H9 (cell line): ENCODE results near the gene SLX1A. TPM values are rescaled to one million over a fixed set of nuclear protein-coding genes. Genes with fewer than 3 reads are reported as not detected.

Experiments used
- DNase-seq: peaks from one replicate; pipeline ENCODE4 v3.0.0-alpha.2; 2017
- H2AFZ ChIP-seq: one replicate; pipeline ENCODE4 v1.6.1; 2013; ENCODE audit warnings: mild to moderate bottlenecking, low read length, control low read depth, moderate library complexity
- H2AK5ac ChIP-seq: 2 replicates; pipeline ENCODE4 v1.6.1; 2013; ENCODE audit warnings: low read length, control low read depth, mixed read lengths; ENCODE audit not compliant: insufficient read length
- H2BK120ac ChIP-seq: one replicate; pipeline ENCODE4 v1.6.1; 2013; ENCODE audit warnings: low read depth, mild to moderate bottlenecking, low read length, control low read depth, inconsistent platforms; ENCODE audit not compliant: poor library complexity, severe bottlenecking
- H2BK12ac ChIP-seq: 2 replicates; pipeline ENCODE4 v1.6.1; 2013; ENCODE audit warnings: low read length, control low read depth, mixed read lengths, low read depth; ENCODE audit not compliant: insufficient read length
- H2BK15ac ChIP-seq: 2 replicates; pipeline ENCODE4 v1.6.1; 2013; ENCODE audit warnings: low read depth, low read length, control low read depth
- H2BK20ac ChIP-seq: one replicate; pipeline ENCODE4 v1.6.1; 2013; ENCODE audit warnings: low read depth, mild to moderate bottlenecking, low read length, control low read depth, inconsistent platforms; ENCODE audit not compliant: poor library complexity, severe bottlenecking
- H2BK5ac ChIP-seq: 2 replicates; pipeline ENCODE4 v1.6.1; 2013; ENCODE audit warnings: low read length, control low read depth, mixed read lengths; ENCODE audit not compliant: insufficient read length
- H3K14ac ChIP-seq: 2 replicates; pipeline ENCODE4 v1.6.1; 2013; ENCODE audit warnings: low read length, control low read depth; ENCODE audit not compliant: insufficient read depth
- H3K18ac ChIP-seq: 2 replicates; pipeline ENCODE4 v1.6.1; 2013; ENCODE audit warnings: low read depth, mild to moderate bottlenecking, mixed read lengths, low read length, control low read depth; ENCODE audit not compliant: insufficient read length
- H3K23ac ChIP-seq: 2 replicates; pipeline ENCODE4 v1.6.1; 2013; ENCODE audit warnings: low read length, control low read depth, mixed read lengths, low read depth; ENCODE audit not compliant: insufficient read length
- H3K23me2 ChIP-seq: 2 replicates; pipeline ENCODE4 v1.6.1; 2013; ENCODE audit warnings: low read depth, mild to moderate bottlenecking, mixed read lengths, low read length, control low read depth; ENCODE audit not compliant: insufficient read length, poor library complexity, severe bottlenecking
- H3K27ac ChIP-seq: 2 replicates; pipeline ENCODE4 v1.5.1; 2013; ENCODE audit warnings: low read length, control low read depth, mixed read lengths, low read depth; ENCODE audit not compliant: insufficient read length
- H3K27me3 ChIP-seq: 2 replicates; pipeline ENCODE4 v1.6.1; 2013; ENCODE audit warnings: low read length, control low read depth, inconsistent platforms; ENCODE audit not compliant: insufficient read depth
- H3K4ac ChIP-seq: 2 replicates; pipeline ENCODE4 v1.6.1; 2013; ENCODE audit warnings: low read depth, mild to moderate bottlenecking, control low read depth, inconsistent platforms, low read length, moderate library complexity
- H3K4me1 ChIP-seq: 2 replicates; pipeline ENCODE4 v1.6.1; 2013; ENCODE audit warnings: low read length, control low read depth, inconsistent platforms; ENCODE audit not compliant: insufficient read depth
- H3K4me2 ChIP-seq: 2 replicates; pipeline ENCODE4 v1.6.1; 2013; ENCODE audit warnings: low read length, control low read depth, mixed read lengths; ENCODE audit not compliant: insufficient read length, insufficient read depth
- H3K56ac ChIP-seq: 2 replicates; pipeline ENCODE4 v1.6.1; 2013; ENCODE audit warnings: low read depth, mild to moderate bottlenecking, mixed read lengths, low read length, control low read depth; ENCODE audit not compliant: insufficient read length
- H3K79me1 ChIP-seq: 2 replicates; pipeline ENCODE4 v1.6.1; 2013; ENCODE audit warnings: low read depth, mild to moderate bottlenecking, moderate library complexity, low read length, control low read depth, inconsistent platforms; ENCODE audit not compliant: insufficient read depth, poor library complexity, severe bottlenecking
- H3K79me2 ChIP-seq: 2 replicates; pipeline ENCODE4 v1.6.1; 2013; ENCODE audit warnings: low read length, control low read depth, inconsistent platforms; ENCODE audit not compliant: insufficient read depth
- H3K9ac ChIP-seq: 2 replicates; pipeline ENCODE4 v1.6.1; 2013; ENCODE audit warnings: low read length, control low read depth, mixed read lengths; ENCODE audit not compliant: insufficient read length; ENCODE audit errors: extremely low read depth
- H3K9me3 ChIP-seq: one replicate; pipeline ENCODE4 v1.6.1; 2013; ENCODE audit warnings: low read depth, low read length, inconsistent platforms; ENCODE audit not compliant: control insufficient read depth
- H3T11ph ChIP-seq: one replicate; pipeline ENCODE4 v1.6.1; 2013; ENCODE audit warnings: mild to moderate bottlenecking, low read length, control low read depth, inconsistent platforms
- H4K20me1 ChIP-seq: one replicate; pipeline ENCODE4 v1.6.1; 2013; ENCODE audit not compliant: control insufficient read depth, insufficient read length, insufficient read depth
- H4K5ac ChIP-seq: 2 replicates; pipeline ENCODE4 v1.6.1; 2013; ENCODE audit warnings: low read depth, mild to moderate bottlenecking, mixed read lengths, low read length, control low read depth; ENCODE audit not compliant: insufficient read length
- H4K8ac ChIP-seq: replicated peaks from 2 replicates; pipeline ENCODE4 v1.6.1; 2013; ENCODE audit warnings: low read length, control low read depth, mixed read lengths, low read depth; ENCODE audit not compliant: insufficient read length
- H4K91ac ChIP-seq: 2 replicates; pipeline ENCODE4 v1.6.1; 2013; ENCODE audit warnings: low read depth, mild to moderate bottlenecking, moderate library complexity, mixed read lengths, low read length, control low read depth; ENCODE audit not compliant: insufficient read length
- H3K27ac Mint-ChIP-seq, 3 experiments: 2 replicates in 2 of 3; 3 replicates in 1 of 3; pipeline ENCODE4 v1.8.0; 2020 to 2021; ENCODE audit warnings: mixed read lengths in 3 of 3, mild to moderate bottlenecking in 1 of 3, moderate library complexity in 1 of 3
- H3K27me3 Mint-ChIP-seq: 2 replicates; pipeline ENCODE4 v1.8.0; 2021; ENCODE audit warnings: low read depth, mild to moderate bottlenecking, moderate library complexity, mixed read lengths
- H3K36me3 Mint-ChIP-seq, 3 experiments: 2 replicates in 2 of 3; 3 replicates in 1 of 3; pipeline ENCODE4 v1.8.0; 2020 to 2021; ENCODE audit warnings: low read depth in 3 of 3, mixed read lengths in 3 of 3; ENCODE audit not compliant: insufficient read depth in 1 of 3
- H3K4me1 Mint-ChIP-seq, 2 experiments: 2 replicates each; pipeline ENCODE4 v1.8.0; 2020; ENCODE audit warnings: mixed read lengths in 2 of 2
- H3K4me3 Mint-ChIP-seq, 2 experiments: 2 replicates in 1 of 2; 3 replicates in 1 of 2; pipeline ENCODE4 v1.8.0; 2020 to 2021; ENCODE audit warnings: mild to moderate bottlenecking in 2 of 2, mixed read lengths in 2 of 2, moderate library complexity in 1 of 2
- H3K9me3 Mint-ChIP-seq, 2 experiments: 2 replicates in 1 of 2; 3 replicates in 1 of 2; pipeline ENCODE4 v1.8.0; 2020; ENCODE audit warnings: mild to moderate bottlenecking in 2 of 2, mixed read lengths in 2 of 2, moderate library complexity in 1 of 2
- WGBS: extraction: QIAGEN DNeasy Blood & Tissue Kit; methylation state at CpG from one replicate; pipeline ENCODE4 v1.1.7; 2013; ENCODE audit warnings: missing lambda C conversion rate, low lambda C conversion rate, mixed read lengths; ENCODE audit not compliant: insufficient read length; ENCODE audit errors: extremely low coverage; 5-methylcytosine and 5-hydroxymethylcytosine counted together
- total RNA-seq: library from RNA; stranded (reverse); gene quantifications from 2 replicates; pipeline ENCODE4 v1.2.1, GENCODE V29; 2021
- TF ChIP-seq, protein P1 (sequence below): fragments of 200-600 bp; sonication (generic); conservative IDR thresholded peaks from 3 replicates; pipeline ENCODE4 v1.8.0; 2021; ENCODE audit warnings: antibody characterized with exemption, mild to moderate bottlenecking

Gene SLX1A
- total RNA-seq, 1 experiment from 2014 or later, result 30.3 TPM

DNA sequence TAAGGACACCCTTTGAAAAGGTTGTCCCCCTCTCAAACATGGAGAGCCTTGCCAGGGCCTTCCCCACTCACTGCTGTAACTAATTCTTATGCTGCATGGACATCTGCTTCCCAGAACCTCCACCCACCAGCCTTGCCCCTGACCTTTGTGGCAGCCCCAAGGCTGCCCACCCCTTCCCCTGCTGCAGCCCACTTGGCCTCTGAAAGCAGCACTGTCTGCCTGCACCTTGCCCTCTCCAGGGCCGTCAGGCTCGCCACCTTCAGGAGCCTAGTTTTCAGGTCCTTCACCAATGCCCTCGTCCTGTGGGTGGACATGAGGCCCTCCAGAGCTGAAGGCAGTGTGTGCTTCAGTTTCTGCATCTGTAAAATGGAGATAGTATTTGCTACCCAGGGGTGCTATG lies 12.9 kb upstream of the SLX1A start:
- no peak overlapping the region for H3K4me3 Mint-ChIP-seq
- H3K23ac ChIP-seq, result no peak overlapping the region
- peaks cover 4% of the 10 kb centered on the region; the same call in 1 of the 2 replicates for H3K27me3 ChIP-seq
- peaks cover 4% of the 10 kb centered on the region for H3K23me2 ChIP-seq
- no peak overlapping the region for H3K9ac ChIP-seq
- H2BK120ac ChIP-seq, result no peak overlapping the region
- H3K4me2 ChIP-seq, result no peak overlapping the region
- peaks cover 0 to 1% (median 0%) of the 10 kb centered on the region in 3 experiments; a peak in 1 of 7 replicates for H3K36me3 Mint-ChIP-seq
- H2BK5ac ChIP-seq, result no peak overlapping the region
- peaks cover 45% of the 10 kb centered on the region for H3K27me3 Mint-ChIP-seq
- H3K14ac ChIP-seq, result no peak overlapping the region
- H3K79me2 ChIP-seq, result no peaks in the 10 kb centered on the region
- no peak overlapping the region for H4K8ac ChIP-seq
- H3K27ac ChIP-seq, result no peak overlapping the region
- no peak overlapping the region for H4K5ac ChIP-seq
- no peak overlapping the region for H3K18ac ChIP-seq
- H2AK5ac ChIP-seq, result no peak overlapping the region
- H3K27ac Mint-ChIP-seq, result 0 out of 7 replicates have a peak overlapping the region, but pooled peaks of 1 of the 3 experiments have one; percentile 55
- no peaks in the 10 kb centered on the region for H3K9me3 Mint-ChIP-seq
- H3K4me1 Mint-ChIP-seq, result peaks cover 0 to 13% of the 10 kb centered on the region in 2 experiments; a peak in 2 of 4 replicates
- H3K4me1 ChIP-seq, result no peaks in the 10 kb centered on the region
- no peaks in the 10 kb centered on the region for H4K20me1 ChIP-seq
- H2BK20ac ChIP-seq, result no peak overlapping the region
- TF ChIP-seq, protein P1, sequence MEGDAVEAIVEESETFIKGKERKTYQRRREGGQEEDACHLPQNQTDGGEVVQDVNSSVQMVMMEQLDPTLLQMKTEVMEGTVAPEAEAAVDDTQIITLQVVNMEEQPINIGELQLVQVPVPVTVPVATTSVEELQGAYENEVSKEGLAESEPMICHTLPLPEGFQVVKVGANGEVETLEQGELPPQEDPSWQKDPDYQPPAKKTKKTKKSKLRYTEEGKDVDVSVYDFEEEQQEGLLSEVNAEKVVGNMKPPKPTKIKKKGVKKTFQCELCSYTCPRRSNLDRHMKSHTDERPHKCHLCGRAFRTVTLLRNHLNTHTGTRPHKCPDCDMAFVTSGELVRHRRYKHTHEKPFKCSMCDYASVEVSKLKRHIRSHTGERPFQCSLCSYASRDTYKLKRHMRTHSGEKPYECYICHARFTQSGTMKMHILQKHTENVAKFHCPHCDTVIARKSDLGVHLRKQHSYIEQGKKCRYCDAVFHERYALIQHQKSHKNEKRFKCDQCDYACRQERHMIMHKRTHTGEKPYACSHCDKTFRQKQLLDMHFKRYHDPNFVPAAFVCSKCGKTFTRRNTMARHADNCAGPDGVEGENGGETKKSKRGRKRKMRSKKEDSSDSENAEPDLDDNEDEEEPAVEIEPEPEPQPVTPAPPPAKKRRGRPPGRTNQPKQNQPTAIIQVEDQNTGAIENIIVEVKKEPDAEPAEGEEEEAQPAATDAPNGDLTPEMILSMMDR, result no peak
- no peak overlapping the region for H4K91ac ChIP-seq
- no peak overlapping the region for H2BK15ac ChIP-seq
- H2AFZ ChIP-seq, result no peak overlapping the region
- no peak for DNase-seq
- no peak overlapping the region for H3T11ph ChIP-seq
- no peaks in the 10 kb centered on the region for H3K79me1 ChIP-seq
- H2BK12ac ChIP-seq, result no peak overlapping the region
- H3K4ac ChIP-seq, result no peak overlapping the region
- no CpG with 5 or more reads among the region's 3 CpGs for WGBS
- H3K9me3 ChIP-seq, result no peaks in the 10 kb centered on the region
- H3K56ac ChIP-seq, result no peak overlapping the region
